Lower lobe of right lung (tissue), 2 donors: ENCODE data around the gene ABI3BP. TPM values are rescaled to one million over a fixed set of nuclear protein-coding genes. Genes with fewer than 3 reads are reported as not detected.

Experiments used
- ATAC-seq, 2 donors: fragments of 200-7000 bp; cut with Tn5 transposase; one replicate each; pipeline ENCODE4 v1.9.1; 2020 to 2022; ENCODE audit warnings: mild to moderate bottlenecking in 2 of 2, moderate library complexity in 2 of 2
- DNase-seq: peaks from one replicate; pipeline ENCODE4 v3.0.0-alpha.2; 2020
- H3K27ac ChIP-seq: fragments of 200-600 bp; one replicate; pipeline ENCODE4 v1.8.0; 2022
- H3K27me3 ChIP-seq: fragments of 200-600 bp; one replicate; pipeline ENCODE4 v1.8.0; 2022; ENCODE audit warnings: low read depth
- H3K36me3 ChIP-seq: fragments of 200-600 bp; one replicate; pipeline ENCODE4 v1.8.0; 2022; ENCODE audit warnings: mild to moderate bottlenecking
- H3K4me1 ChIP-seq: fragments of 200-600 bp; one replicate; pipeline ENCODE4 v1.8.0; 2022
- H3K4me3 ChIP-seq: fragments of 200-600 bp; one replicate; pipeline ENCODE4 v1.8.0; 2022; ENCODE audit warnings: mild to moderate bottlenecking
- H3K9me3 ChIP-seq: fragments of 200-600 bp; one replicate; pipeline ENCODE4 v1.8.0; 2022
- CTCF ChIP-seq: fragments of 200-600 bp; IDR thresholded peaks from one replicate; pipeline ENCODE4 v1.8.0; 2022; ENCODE audit warnings: antibody characterized with exemption, mild to moderate bottlenecking
- intact Hi-C: fragments of 100-400 bp; cut with DNase I; formaldehyde crosslinking; loops from one replicate; pipeline ENCODE4 v1.11.0; 2022
- total RNA-seq: library from RNA; stranded (reverse); fragmentation: NEBNext Ultra II Directional; extraction: Animal tissue kit (Norgen Biotek cat#: 25700); gene quantifications from one replicate; pipeline ENCODE4 v1.2.1, GENCODE V29; 2021
- donor health status: DM: no; HTN: yes; CAD: no; lungs with severe emphysema.

ABI3BP gene
- total RNA-seq, 1 donor from 2014 or later, result 108 TPM

- Histone ChIP-seq H3K27ac (no peak overlapping the region), H3K4me3 (no peak overlapping the region), H3K9me3 (no peaks in the 10 kb centered on the region), H3K4me1 (peaks cover 21% of the 10 kb centered on the region), H3K27me3 (no peaks in the 10 kb centered on the region), H3K36me3 (no peaks in the 10 kb centered on the region)
- peak in 1 of 2 donors; percentile 35 for ATAC-seq
- DNase-seq, result no peak
- intact Hi-C loops, result no loop called here
- TF ChIP-seq CTCF, result no peak
Measured at GRCh38 chr3:100899440-100900091, 93.7 kb downstream of the ABI3BP start.

GRCh38 chr3:100898681-100899080 lies 94.5 kb downstream of the ABI3BP start:
- Histone ChIP-seq H3K4me3 (no peak overlapping the region), H3K4me1 (peaks cover 21% of the 10 kb centered on the region), H3K27me3 (no peaks in the 10 kb centered on the region), H3K36me3 (no peaks in the 10 kb centered on the region), H3K27ac (no peak overlapping the region), H3K9me3 (no peaks in the 10 kb centered on the region)
- no peak for TF ChIP-seq CTCF
- ATAC-seq (no peak), DNase-seq (no peak)
- intact Hi-C loops, result no loop called here

- H3K36me3 ChIP-seq, result no peaks in the 10 kb centered on the region
- intact Hi-C loops, result no loop called here
- no peaks in the 10 kb centered on the region for H3K9me3 ChIP-seq
- no peak overlapping the region for H3K27ac ChIP-seq
- no peaks in the 10 kb centered on the region for H3K27me3 ChIP-seq
- peaks cover 21% of the 10 kb centered on the region for H3K4me1 ChIP-seq
- no peak for TF ChIP-seq CTCF
- DNase-seq (no peak), ATAC-seq (no peak)
- no peak overlapping the region for H3K4me3 ChIP-seq
Measured at GRCh38 chr3:100896994-100897393, 96.2 kb downstream of the ABI3BP start.

- Histone ChIP-seq H3K27me3 (no peaks in the 10 kb centered on the region), H3K4me1 (peaks cover 6% of the 10 kb centered on the region), H3K27ac (no peak overlapping the region), H3K4me3 (no peak overlapping the region), H3K9me3 (no peaks in the 10 kb centered on the region), H3K36me3 (no peaks in the 10 kb centered on the region)
- peak; percentile 52 for TF ChIP-seq CTCF
- DNase-seq (peak; percentile 46), ATAC-seq (peak; percentile 58 to 76)
- intact Hi-C loops, result no loop called here
Measured at GRCh38 chr3:100893590-100893989, 99.6 kb downstream of the ABI3BP start.

- Histone ChIP-seq H3K4me3 (no peak overlapping the region), H3K27ac (no peak overlapping the region), H3K9me3 (no peaks in the 10 kb centered on the region), H3K4me1 (peaks cover under 1% of the 10 kb centered on the region), H3K36me3 (no peaks in the 10 kb centered on the region), H3K27me3 (no peaks in the 10 kb centered on the region)
- no peak for TF ChIP-seq CTCF
- intact Hi-C loops, result no loop called here
- ATAC-seq (peak; percentile 30 to 67), DNase-seq (peak; percentile 51)
Measured at GRCh38 chr3:100893108-100893507, 100.1 kb downstream of the ABI3BP start.
